SK-N-DZ (cell line): ENCODE results near the gene C1orf21.

Experiments
- DNase-seq: peaks from one replicate; pipeline ENCODE4 v3.0.0-alpha.2; 2015; ENCODE audit warnings: low spot score

C1orf21 gene

DNA sequence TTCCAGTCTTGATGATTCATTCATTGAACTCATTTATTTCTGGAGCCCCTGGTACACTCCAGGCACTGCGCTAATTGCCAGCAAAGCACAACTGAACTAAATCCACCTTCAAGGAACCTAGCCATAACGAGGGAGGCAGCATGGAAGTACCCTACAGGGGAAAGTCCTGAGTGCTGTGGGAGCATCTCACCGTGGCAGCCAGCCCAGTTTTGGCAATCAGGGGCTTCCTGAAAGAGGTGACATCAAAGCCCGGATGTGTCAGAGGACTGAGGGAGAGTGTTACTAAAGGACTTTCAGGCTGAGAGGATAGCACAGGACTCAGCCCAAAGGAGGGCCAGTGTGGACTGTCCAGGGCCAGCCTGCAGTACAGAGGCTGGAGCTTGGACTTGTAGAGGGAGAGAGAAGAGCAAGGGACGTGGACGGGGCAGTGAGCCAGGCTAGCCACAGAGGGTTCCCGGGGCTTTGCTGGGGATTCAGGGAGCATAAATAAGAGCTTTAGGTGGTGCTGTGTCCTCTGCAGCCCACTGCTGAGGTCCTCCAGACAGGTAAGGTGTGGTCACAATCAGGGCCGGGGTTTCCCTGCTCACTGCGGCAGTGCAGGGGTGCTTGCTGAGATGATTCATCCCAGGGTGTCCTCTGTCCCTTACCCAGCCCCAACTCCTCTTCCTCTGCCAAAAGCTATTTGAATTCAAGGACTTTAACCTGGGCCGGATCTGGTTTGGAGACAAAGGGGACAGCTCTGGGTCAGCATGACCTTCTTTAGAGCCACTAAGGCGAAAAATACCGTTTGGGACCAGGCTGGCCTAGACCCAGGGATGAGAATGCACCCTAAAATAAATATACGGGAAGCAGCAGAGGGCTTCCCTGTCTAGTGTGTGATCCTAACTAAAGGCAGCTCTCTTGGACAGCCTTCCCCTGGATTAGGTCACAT lies 239.5 kb downstream of the C1orf21 start:
- DNase-seq, result no peak

DNA sequence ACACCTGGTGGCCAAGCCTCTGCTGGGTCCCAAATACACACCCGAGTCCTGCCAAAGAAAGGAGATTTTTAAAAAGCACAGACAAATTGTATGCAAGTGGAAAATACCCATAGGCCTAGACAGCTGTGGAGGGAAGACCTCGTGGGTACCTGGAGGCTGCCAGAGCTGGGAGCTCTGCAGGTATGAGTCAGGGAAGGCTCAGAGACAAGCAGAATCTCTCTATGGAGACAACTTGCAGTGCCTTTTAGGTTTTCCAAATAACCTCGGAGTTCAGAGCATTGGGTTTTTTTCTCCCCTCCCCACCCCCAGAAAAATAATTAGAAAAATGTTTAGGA lies 240.1 kb downstream of the C1orf21 start:
- no peak for DNase-seq

DNA sequence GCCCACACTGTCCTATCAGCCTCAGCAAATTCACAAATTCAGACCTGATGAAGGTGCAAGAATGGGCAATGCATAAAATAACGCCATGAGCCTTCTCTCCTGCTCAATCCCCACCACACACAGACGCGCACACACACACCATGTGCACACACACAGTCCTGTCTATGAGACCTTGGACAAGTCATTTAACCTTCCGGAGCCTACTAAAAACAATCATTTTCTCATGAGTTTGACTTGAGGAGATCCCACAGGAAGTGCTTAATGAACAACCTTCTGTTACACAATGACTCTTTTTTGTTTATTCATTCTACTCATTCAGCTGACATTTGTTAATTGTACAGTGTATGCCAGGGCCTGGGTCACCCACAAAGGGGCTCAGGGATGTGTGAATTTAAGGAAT lies 242.4 kb downstream of the C1orf21 start:
- no peak for DNase-seq

DNA sequence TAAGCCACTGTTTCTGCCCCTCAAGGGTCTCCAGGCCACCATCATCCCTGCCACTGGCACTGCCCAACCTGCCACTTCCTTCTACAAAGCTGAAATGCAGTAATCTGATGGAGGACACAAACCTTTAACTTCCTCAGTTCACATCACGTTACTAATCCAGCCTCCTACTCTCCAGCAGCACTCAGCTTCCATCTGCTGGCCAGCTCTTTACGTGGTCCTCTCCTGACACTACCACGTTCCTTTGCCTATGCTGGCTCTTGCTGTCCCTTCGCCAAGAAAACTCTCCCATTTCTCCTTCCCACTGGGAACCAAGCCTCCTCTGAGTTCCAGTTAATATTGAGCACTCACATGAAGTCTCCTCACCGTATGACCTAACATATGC lies 243.8 kb downstream of the C1orf21 start:
- no peak for DNase-seq

DNA sequence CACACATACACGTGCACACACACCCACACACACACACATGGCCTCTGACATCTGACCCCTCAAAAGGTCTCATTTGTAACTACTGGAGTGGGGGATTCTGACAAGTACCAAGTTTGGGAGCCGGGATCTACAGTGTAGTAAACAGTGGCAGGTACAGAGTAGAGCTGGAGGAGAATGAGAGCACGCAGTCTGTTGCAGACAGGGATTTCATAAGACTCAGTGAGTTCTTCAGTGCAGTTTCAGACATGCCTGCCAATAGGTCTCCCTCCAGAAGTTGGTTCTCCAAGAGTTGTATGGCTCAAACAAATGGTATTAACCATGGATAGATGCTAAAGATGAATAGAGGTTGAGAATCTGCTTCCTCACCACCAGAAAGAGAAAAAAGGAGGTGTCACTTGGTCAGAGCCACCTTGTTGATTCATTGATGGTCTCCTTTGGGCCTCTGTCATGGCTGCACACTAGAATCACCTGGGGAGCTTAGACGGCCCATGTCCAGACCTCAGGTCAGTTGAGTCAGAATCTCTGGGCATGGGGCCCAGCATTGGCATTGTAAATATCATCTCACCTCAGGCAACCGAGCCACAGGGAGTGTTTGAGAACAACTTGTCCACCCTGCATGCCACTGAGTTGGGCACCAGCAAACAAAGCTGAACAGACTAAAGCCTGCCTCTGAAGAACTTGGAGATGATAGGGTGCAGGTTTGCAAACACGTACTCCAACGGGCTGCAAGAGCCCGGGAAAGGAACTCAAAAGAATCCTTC lies 245.8 kb downstream of the C1orf21 start:
- DNase-seq, result no peak

DNA sequence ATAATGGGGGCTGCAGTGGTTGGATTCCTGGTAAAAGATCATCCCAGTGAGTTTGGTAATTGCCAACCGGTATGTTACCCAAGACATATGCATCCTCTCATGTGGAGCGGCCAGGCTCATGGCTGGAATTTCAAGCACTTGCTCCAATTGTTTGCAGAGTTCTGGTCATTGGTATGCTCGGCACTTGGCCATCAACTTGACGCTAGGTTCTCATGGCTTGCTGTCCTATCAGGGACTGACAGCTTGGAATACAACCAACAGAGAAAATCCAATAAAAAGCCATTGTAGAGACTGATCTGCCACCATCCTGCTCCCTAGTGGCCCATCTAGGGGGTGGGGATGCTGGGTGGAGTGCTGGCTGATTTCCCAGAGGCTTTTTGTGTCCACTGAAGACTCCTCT lies 247.0 kb downstream of the C1orf21 start:
- no peak for DNase-seq

DNA sequence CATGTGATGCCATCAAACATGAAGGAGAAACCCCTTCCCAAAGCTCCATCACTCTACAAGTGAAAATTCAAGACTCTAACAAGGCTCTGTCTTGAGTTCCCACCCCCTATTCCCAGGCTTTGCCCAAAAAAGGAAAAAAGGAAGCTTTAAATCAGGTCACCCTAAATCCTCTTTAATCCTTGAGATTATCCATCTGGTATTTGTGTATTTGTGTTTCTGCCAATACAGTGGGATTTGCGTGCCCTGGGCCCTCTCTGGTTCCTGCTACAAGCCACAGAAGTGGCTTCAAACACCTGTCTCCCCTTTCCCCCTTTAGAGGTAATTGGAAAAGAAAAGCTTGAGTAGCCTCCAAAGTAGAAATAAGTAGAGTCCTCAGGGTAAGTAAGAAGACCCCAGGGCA lies 247.5 kb downstream of the C1orf21 start:
- no peak for DNase-seq

DNA sequence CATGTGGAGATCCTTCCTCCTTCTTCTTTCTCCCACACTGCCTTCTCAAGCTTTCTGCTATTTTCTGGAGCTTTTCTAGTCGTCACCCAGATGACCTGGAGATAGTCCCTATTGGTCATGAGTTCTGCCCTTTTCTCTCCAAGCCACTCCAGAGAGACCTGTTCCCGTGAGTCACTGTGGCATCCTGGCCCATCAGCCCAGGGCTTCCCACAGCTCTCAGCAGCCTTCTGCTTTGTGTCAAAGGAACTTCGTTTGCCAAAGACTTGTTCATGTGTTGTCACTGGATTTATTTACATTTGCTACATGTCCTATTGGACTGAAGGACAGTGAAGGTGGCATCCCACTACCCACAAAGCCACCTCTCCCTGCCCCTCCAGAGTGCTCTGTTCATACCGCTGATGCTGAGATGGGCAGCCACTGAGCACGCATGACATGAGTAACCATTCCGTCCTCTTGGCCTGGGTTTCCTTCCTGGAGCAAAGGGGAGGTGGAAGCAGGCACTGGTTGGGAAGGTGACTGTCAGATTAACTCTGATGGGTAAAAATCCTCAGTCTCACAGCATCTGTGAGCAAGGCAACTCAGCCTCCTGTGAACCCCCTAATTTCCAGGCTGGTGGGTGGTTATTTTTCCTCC lies 248.6 kb downstream of the C1orf21 start:
- no peak for DNase-seq

DNA sequence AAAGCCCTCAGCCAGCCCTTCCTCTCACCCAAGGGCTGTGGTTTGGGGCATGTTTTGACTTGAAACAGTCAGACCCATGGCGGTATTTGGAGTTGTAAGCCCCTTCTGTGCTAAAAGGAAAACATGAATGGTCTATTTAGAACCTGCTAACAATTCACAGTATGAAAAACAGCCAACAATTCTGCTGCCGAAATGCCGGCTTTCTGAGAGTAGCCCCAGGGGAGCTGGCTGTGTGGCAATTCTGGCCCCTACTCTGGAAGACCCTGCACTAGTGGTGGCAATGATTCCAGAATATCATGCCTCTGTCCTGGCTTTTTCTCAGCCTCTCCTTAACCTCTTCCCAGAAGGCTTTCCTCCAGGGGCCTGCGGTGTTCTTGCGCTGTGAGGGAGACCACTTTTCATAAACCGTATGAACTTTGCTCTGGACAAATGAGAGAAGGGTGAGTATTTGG lies 249.2 kb downstream of the C1orf21 start:
- no peak for DNase-seq

DNA sequence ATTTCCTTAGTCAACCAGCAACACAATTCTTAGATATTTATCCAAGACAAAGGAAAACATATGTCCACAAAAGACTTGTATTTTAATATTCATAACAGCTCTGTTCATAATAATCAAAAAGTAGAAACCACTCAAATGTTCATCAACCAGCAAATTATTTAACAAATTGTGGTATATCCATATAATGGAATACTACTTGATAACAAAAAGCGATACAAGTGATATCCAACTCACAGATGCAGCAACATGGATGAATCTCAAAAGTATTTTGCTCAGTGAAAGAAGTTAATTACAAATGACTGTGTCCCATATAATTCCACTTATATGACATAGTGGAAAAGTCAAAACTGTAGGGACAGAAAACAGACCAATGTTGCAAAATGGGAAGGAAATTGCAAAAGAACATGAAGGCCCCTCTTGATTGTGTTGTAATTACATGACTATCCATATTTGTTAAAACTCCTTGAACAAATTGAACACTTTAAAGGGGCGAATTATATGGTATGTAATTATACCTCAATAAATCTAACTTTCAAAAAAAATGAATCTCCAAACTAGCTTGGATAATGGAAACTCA lies 250.9 kb downstream of the C1orf21 start:
- no peak for DNase-seq

DNA sequence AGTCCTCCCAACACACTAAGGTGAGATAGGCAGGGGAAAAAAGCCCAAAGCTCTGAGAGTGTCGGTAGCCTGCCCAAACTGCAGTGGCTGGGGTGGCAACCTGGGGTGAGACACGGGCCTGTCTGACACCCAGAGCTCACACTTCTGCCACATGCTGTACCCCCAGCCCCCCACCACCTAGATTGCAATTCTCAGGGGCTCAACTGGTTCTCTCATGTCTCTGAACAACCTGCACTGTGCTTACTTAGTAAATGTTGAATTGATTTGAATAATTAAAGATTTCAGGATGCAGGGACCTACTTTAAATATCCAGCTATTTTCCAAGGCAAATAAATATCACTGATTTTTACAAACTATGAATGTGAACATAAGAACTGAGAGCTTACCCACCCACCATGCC lies 252.4 kb downstream of the C1orf21 start:
- DNase-seq, result no peak

DNA sequence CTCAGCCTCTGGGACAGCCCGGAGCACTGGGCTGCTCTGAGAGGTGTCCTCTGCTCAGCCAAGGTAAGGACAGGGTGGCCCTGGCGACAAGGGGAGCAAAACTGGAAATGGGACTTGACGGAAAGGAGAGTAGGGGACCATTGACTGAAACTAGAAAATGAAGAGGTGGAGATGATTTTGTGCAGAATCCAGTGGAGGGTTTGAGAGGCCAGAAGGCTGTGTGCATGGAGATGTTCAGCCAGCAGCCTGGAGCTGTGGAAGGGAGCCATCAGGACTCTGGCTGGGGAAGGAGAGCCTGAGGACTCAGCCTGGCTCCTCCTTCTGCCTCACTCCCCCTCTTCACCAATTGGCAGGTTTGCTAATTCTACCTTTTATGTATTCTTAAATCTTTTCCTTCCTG lies 253.7 kb downstream of the C1orf21 start:
- DNase-seq, result no peak

DNA sequence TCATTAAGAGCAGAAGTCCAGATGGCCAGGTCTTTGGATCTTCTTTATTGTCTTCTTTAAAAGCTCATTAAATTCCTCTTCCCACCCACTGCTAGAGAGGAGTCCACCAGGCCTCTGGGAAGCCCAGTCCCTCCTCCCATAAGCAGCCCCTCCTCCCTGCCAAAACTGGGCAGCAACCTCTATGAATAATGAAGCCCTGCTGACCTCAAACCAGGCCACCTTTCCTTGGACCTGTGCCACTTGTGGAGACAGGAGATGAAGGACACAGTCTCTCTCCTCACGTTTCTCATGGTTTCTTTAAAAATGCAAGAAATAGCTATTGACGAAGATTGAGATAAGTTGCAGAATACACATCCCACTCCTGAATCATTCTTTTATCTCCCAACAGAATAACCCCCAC lies 255.1 kb downstream of the C1orf21 start:
- DNase-seq, result no peak

DNA sequence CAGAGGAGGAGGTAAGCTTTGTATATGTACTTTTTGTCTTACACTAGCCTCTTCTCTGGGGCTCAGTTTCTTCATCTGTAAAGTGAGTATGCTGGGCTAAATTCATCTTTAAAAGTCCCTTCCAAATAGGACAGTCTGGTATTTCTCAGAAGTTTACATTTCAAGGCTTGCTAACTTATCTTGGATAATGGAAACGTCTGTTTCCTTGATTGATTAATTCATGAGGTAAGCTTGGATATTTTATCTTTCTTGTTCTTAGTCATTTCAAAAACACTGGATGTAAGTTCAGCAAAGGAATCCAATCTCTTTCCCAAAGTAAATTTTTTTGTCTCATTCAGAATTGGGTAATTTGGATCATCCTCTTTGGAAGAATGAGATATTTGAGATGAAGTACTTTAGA lies 256.8 kb downstream of the C1orf21 start:
- no peak for DNase-seq

DNA sequence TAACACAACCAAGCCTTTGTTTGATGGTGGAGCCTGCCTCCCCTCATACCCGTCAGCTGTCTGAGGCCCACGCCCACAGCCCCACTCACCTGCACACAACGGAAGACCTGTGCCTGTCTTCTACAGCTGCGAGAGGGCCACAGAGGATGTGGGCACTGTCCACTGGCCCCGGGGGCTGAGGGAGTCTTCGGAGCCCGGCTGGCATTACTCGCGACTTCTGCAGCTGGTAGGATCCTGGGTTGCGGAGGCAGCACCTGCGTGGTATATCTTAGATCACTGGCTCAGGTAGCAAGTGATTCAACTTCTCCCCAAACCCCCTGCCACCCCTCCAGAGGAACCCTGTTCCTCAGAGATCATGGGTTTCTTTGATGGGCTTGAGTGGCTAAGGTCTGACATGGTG lies 257.9 kb downstream of the C1orf21 start:
- no peak for DNase-seq

DNA sequence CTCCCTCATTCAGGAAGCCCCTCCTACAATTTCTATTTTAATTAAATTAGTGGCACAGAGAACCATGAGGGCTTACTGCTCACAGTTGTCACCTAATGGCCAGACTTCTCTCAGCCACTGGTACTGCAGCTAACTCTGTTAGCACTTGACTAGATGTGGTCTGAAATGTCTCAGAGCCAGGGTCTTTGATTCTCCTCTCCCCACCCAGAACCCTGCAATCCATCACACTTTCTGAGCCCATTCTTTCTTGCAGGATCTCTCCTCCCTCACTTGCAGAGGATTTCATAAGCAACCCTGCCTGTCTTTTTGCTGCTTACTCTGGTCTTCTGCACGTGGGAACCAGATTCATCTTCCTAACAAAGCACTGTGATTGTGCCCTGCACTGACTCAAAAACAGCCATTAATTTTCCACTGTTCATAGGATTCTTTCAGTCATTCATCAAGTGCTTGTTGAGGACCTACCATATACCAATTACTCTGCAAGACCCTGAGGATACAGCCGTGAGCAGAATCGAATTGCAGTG lies 259.4 kb downstream of the C1orf21 start:
- DNase-seq, result peak; percentile 37

DNA sequence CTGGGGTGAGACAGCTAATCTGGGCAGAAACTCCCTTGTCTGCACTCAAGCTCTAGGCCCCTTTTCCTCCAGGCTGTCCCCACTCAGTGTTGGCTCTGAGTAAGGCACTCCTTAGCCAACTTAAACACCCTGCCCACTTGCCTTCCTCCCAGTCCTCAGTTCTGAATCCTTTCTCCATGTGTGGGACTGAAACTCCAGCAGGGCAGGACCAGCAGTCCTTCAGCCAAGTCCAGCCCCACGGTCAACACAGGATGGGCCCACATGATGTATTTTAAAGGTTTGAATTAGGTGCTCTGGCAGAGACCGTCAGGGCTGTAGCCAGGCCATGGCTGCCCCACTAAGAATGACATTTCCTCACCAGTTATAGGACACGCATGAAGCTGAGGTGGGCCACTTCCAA lies 260.0 kb downstream of the C1orf21 start:
- no peak for DNase-seq

DNA sequence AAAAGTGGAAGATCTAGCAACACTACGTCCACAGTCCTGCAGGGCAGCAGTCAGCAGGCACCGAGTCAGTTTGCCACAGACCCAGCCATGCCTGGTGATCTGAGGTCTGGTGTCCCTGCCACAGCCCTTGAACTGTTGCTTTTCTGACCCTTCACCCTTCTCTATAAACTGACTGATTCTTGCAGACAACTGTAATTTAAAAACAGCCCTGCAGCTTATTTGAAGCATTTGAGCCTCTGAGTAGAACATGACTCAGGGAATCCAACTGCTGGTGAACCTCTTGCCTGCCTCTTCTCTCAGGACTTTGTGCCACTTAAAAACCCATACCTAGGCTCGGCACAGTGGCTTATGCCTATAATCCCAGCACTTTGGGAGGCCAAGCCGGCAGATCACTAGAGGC lies 260.6 kb downstream of the C1orf21 start:
- DNase-seq, result no peak

DNA sequence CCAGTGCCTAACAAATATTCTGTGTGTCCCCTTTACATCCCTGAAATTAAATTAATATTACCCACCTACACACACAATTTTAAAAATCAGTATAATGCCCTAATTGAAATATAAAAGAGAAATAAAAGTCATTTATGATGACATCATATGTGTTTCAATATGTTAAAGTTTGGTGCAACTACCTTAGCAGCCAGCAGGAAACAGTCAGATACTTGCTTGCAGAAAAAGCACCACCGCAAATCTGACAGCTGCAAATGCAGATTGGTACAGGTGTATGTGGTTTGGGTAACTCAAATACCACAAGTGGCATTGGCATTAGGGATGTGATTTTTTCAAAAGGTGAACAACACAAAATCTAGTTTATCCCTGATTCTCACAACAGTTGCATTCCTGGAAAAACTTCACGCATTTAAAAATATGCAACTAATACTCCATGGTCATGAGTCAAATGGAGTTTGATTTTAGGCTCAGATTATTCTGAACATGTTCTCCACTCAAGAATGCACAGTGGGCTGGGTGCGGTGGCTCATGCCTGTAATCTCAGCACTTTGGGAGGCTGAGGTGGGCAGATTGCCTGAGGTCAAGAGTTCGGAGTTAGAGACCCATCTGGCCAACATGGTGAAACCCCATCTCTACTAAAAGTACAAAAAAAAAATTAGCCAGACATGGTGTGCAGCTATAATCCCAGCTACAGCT lies 261.5 kb downstream of the C1orf21 start:
- no peak for DNase-seq

DNA sequence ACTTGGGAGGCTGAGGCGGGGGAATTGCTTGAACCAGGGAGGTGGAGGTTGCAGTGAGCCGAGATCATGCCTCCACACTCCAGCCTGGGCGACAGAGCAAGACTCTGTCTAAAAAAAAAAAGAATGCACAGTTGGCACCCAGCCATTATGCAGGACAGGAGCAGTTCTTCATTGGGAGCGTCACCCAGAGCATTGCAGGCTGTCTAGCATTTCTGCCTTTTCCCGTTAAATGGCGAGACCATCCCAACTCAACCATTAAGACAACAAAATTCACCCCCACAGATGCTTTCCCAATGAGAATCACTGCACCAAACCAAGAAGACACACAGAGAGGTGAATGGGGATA lies 262.0 kb downstream of the C1orf21 start:
- no peak for DNase-seq

DNA sequence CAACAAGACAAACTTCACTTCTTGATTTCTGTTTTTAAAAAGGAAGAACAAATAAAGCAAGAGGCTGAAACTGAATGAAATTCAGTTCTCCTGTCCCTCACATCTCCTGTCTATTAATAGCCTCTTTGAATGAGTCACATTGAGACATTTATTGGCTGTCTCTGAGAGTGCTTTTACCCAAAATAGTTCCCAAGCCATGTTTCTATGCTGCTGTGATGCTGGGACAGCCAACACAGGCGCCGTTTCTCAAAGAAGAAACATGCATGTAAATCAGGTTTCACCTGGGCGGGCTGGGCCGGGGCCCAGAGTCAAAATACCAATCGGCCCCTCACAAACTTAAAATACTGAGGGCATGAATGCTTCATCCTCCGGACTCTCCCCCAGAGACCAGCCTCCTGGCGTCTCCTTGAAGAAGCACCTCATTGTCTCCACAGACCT lies 262.6 kb downstream of the C1orf21 start:
- no peak for DNase-seq
